ENCODE results near the gene EPS15. TPM values are rescaled to one million over a fixed set of nuclear protein-coding genes. Genes with fewer than 3 reads are reported as not detected.

The EPS15 gene
- total RNA-seq, 3 donors from 2014 or later, result 50.0 to 85.5 (median 54.0) TPM

DNA sequence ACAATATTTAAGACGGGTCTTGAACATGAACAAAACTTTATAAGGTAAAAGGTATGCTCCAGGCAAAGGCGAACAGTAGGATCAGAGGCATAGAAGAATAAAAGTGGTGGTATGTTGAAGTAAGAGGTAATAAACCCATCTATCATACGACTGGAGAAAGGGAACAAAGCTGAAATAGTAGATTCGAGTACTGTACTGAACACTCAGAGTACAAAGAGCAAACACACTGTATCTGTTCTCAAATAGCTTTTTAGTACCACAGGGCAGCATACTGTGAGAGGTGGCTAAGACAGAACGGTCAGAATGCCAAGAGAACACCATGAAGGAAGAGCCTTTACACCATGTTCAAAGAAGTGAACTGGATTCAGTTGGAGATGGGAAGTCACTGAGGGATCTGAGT is 83.2 kb downstream of the EPS15 start:
- no peaks in the 10 kb centered on the region for H3K36me3 ChIP-seq (ENCODE audit: low read depth)
- peaks cover 3% of the 10 kb centered on the region for H3K4me1 ChIP-seq (ENCODE audit: low read depth)
- no peak overlapping the region for H3K4me3 ChIP-seq
- ATAC-seq (peak; percentile 82), DNase-seq (no peak)
- TF ChIP-seq, protein P1, sequence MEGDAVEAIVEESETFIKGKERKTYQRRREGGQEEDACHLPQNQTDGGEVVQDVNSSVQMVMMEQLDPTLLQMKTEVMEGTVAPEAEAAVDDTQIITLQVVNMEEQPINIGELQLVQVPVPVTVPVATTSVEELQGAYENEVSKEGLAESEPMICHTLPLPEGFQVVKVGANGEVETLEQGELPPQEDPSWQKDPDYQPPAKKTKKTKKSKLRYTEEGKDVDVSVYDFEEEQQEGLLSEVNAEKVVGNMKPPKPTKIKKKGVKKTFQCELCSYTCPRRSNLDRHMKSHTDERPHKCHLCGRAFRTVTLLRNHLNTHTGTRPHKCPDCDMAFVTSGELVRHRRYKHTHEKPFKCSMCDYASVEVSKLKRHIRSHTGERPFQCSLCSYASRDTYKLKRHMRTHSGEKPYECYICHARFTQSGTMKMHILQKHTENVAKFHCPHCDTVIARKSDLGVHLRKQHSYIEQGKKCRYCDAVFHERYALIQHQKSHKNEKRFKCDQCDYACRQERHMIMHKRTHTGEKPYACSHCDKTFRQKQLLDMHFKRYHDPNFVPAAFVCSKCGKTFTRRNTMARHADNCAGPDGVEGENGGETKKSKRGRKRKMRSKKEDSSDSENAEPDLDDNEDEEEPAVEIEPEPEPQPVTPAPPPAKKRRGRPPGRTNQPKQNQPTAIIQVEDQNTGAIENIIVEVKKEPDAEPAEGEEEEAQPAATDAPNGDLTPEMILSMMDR (IDR thresholded peaks at IDR 0.05), result no peak
- intact Hi-C loops (cut with DNase I, micrococcal nuclease), result no loop called here
- no peaks in the 10 kb centered on the region for H3K9me3 ChIP-seq

DNA sequence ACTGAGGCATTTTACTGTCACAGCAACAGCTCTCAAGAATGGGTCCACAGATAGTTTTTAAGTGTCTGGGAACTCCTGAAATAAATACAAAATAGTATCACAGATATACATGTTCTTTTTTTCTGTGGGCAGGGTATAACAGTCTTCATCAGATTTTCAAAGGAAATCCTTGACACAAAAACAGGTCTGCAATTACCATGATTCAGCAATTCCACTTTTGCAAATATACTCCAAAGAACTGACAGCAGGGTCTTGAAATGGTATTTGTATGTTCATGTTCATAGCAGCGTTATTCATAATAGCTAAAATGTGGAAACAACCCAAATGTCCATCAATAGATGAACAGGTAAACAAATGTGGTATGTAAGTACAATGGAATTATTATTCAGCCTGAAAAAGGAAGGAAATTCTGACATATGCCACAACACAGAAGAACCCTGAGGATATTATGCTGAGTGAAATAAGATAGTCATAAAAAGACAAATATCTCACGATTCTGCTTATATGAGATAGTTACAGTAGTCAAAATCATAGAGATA is 85.0 kb downstream of the EPS15 start:
- TF ChIP-seq, protein P1 (IDR thresholded peaks at IDR 0.05), result no peak
- H3K36me3 ChIP-seq (ENCODE audit: low read depth), result no peaks in the 10 kb centered on the region
- no peak for ATAC-seq

GRCh38 chr1:51433269-51433971 is 85.6 kb downstream of the EPS15 start:
- intact Hi-C loops (cut with DNase I, micrococcal nuclease), result no loop called here
- ATAC-seq, result peak; percentile 51
- TF ChIP-seq, protein P1 (IDR thresholded peaks at IDR 0.05), result no peak
- peak in 1 of 3 donors; percentile 16 for DNase-seq
- Histone ChIP-seq H3K4me3 (no peak overlapping the region), H3K9me3 (no peaks in the 10 kb centered on the region), H3K4me1 (ENCODE audit: low read depth) (no peaks in the 10 kb centered on the region), H3K36me3 (ENCODE audit: low read depth) (no peaks in the 10 kb centered on the region)

More for the DNA sequence above, 85.0 kb downstream of the EPS15 start:
- no peak overlapping the region for H3K4me3 ChIP-seq
- H3K4me1 ChIP-seq (ENCODE audit: low read depth), result no peaks in the 10 kb centered on the region
- H3K9me3 ChIP-seq, result no peaks in the 10 kb centered on the region
- intact Hi-C loops (cut with DNase I, micrococcal nuclease), result no loop called here
- no peak for DNase-seq

GRCh38 chr1:51432146-51432545 is 86.9 kb downstream of the EPS15 start:
- H3K36me3 ChIP-seq (ENCODE audit: low read depth), result no peaks in the 10 kb centered on the region
- H3K4me1 ChIP-seq (ENCODE audit: low read depth), result no peaks in the 10 kb centered on the region
- intact Hi-C loops (cut with DNase I, micrococcal nuclease), result no loop called here
- TF ChIP-seq, protein P1 (IDR thresholded peaks at IDR 0.05), result no peak
- no peak overlapping the region for H3K4me3 ChIP-seq
- ATAC-seq, result no peak
- H3K9me3 ChIP-seq, result no peaks in the 10 kb centered on the region
- DNase-seq, result no peak

DNA sequence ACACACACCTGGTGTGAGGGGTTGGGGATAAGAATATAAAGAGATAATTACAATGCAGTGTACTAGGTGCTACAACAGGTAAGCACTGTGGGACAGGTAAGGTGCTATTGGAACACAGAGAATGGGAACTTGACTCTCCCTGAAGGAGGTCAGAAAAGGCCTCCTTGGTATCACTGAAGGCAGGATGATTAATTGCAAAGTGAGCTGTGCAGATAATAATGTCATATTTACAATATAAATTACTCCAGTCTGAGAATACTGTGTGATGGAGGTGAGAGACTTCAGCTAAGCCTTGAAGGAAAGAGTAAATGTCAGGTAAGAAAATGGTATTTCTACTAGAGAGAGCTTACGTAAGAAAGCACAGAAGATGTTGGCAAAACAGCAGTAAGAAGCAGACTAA is 91.6 kb downstream of the EPS15 start:
- no peak for ATAC-seq
- Histone ChIP-seq H3K4me3 (no peak overlapping the region), H3K9me3 (no peaks in the 10 kb centered on the region), H3K36me3 (ENCODE audit: low read depth) (no peaks in the 10 kb centered on the region), H3K4me1 (ENCODE audit: low read depth) (no peaks in the 10 kb centered on the region)
- TF ChIP-seq, protein P1 (IDR thresholded peaks at IDR 0.05), result no peak
- DNase-seq, result no peak
- intact Hi-C loops (cut with DNase I, micrococcal nuclease), result no loop called here

All from mucosa of descending colon (tissue), 3 donors.